ENCODE results near the gene RNU11.
"Not testable (repeated sequence)": the region's sequence is repeated elsewhere in the genome, so short reads cannot be mapped to it uniquely, and the experiment has no call there.

Gene RNU11

DNA sequence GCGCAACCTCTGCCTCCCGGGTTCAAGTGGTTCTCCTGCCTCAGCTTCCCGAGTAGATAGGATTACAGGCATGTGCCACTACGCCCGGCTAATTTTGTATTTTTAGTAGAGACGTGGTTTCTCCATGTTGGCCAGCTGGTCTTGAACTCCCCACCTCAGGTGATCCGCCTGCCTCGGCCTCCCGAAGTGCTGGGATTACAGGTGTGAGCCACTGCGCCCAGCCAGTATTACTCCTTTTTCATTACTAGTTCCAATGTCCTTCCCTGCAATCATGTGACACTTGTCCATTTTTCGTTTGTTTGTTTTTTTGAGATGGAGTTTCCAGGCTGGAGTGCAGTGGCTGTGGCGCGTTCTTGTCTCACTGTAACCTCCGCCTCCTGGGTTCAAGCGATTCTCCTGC is 24.6 kb downstream of the RNU11 start:
- H3K9me3 Mint-ChIP-seq, H3K27ac Mint-ChIP-seq, H3K36me3 Mint-ChIP-seq, DNase-seq, H3K27me3 Mint-ChIP-seq, H3K4me3 Mint-ChIP-seq: not testable (repeated sequence)
- H3K4me1 Mint-ChIP-seq: peaks cover 13% of the 10 kb centered on the region
- CTCF ChIA-PET: interaction anchor here (1.0 kb wide), 1 partner anchor 41 kb away, joined by 3 read pairs; no protein-coding TSS in a partner anchor

DNA sequence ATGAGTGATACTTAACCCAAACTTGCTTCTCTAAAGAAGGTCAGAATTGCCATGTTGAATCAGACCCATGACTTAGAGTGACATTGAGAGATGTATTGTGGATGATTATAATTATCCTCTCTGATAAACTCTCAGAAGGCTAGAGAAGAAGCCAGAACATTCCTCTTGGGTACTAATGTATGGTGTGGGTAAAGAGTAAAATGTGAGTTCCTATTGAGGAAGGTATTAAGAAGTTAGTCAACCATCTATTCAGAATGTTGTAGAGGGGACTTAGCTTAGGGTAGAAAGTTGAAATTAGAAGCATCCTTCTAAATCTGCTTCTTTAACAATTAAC is 27.5 kb downstream of the RNU11 start:
- CTCF ChIA-PET: no interaction called here
- Mint-ChIP-seq H3K27me3 (no peaks in the 10 kb centered on the region), H3K4me3 (no peak overlapping the region), H3K27ac (no peak overlapping the region), H3K9me3 (no peaks in the 10 kb centered on the region), H3K4me1 (peaks cover 1% of the 10 kb centered on the region), H3K36me3 (peaks cover 7% of the 10 kb centered on the region)
- DNase-seq: no peak

DNA sequence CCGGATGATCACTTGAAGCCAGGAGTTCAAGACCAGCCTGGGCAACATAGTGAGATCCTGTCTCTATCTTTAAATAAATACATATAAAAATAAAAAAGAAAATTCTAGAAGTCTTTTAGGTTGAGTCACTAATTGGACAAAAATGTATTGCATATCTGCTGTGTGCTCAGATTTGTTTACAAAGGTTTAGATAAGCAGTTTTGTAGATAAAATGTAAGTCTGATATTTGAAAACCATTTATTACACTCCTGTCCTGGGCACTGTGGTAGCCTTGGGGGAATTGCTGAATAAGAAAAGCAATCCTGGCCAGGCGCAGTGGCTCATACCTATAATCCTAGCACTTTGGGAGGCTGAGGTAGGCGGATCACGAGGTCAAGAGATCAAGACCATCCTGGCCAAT is 31.8 kb downstream of the RNU11 start:
- CTCF ChIA-PET: no interaction called here
- H3K27me3 Mint-ChIP-seq: no peaks in the 10 kb centered on the region
- H3K36me3 Mint-ChIP-seq: peaks cover 21% of the 10 kb centered on the region
- no peak overlapping the region for H3K27ac Mint-ChIP-seq
- H3K4me1 Mint-ChIP-seq: no peaks in the 10 kb centered on the region
- DNase-seq: no peak
- no peak overlapping the region for H3K4me3 Mint-ChIP-seq
- no peaks in the 10 kb centered on the region for H3K9me3 Mint-ChIP-seq

DNA sequence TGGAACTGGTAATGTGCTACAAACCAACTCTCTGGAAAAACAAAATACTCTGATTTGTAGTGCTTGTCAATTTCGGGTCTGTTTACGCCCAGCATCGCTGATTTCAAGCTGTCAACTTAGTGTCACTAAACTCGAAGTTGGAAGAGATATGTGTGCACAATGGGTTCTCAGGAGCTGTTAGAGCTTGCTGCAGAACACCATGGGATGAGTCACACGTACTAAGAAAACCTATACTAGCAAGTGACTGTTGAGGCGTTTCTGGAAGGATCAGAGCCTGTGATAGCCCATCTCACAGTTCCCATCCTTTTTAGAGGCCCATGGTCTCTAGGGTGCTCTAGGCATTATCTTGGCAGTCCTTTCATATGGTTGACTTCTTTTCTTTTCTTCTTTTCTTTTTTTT is 34.4 kb downstream of the RNU11 start:
- no peaks in the 10 kb centered on the region for H3K27me3 Mint-ChIP-seq
- no peak overlapping the region for H3K27ac Mint-ChIP-seq
- H3K36me3 Mint-ChIP-seq: peaks cover 29% of the 10 kb centered on the region
- CTCF ChIA-PET: no interaction called here
- H3K9me3 Mint-ChIP-seq: no peaks in the 10 kb centered on the region
- H3K4me1 Mint-ChIP-seq: no peaks in the 10 kb centered on the region
- no peak overlapping the region for H3K4me3 Mint-ChIP-seq
- DNase-seq: no peak

DNA sequence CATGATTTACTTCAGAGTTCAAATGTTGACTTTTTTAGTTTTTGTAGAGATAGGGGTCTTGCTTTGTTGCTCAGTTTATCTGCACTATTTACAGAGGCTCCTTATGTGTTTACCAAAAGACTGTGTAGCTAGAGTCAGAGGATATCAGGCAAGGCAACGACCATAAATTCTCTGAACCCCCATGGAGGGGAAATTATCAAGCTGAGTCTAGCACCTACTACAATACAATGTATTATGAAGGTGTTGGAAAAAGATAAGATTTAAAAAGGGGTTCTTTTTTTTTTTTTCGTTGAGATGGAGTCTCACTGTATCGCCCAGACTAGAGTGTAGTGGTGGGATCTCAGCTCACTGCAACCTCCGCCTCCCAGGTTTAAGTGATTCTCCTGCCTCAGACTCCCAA is 36.5 kb downstream of the RNU11 start:
- Mint-ChIP-seq H3K9me3 (no peaks in the 10 kb centered on the region), H3K4me1 (no peaks in the 10 kb centered on the region), H3K4me3 (no peak overlapping the region), H3K27me3 (no peaks in the 10 kb centered on the region), H3K36me3 (peaks cover 35% of the 10 kb centered on the region), H3K27ac (no peak overlapping the region)
- no peak for DNase-seq
- CTCF ChIA-PET: interaction anchor here (1.1 kb wide), 1 partner anchor 52 kb away, joined by 3 read pairs; the partner anchor contains the start of gene YTHDF2

DNA sequence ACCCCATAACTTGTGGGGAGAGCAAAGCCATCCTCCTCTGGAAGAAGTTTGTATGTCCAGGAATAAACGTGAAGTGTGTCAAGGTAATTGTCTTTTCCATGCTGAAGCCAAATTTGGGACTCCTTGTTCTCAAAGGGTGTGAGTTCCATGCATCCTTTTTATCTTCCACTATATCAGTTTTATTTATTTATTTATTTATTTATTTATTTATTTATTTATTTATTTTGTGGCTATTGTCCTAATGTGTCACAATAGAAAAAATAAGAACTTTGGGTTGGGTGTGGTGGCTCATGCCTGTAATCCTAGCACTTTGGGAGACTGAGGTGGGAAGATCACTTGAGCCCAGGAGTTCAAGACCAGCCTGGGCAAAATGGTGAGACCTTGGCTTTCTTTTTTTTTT is 43.2 kb downstream of the RNU11 start:
- H3K4me3 Mint-ChIP-seq, H3K27ac Mint-ChIP-seq, H3K4me1 Mint-ChIP-seq, H3K27me3 Mint-ChIP-seq, DNase-seq, H3K9me3 Mint-ChIP-seq: not testable (repeated sequence)
- CTCF ChIA-PET: interaction anchor here (0.6 kb wide), 1 partner anchor 16 kb away, joined by 3 read pairs; no protein-coding TSS in a partner anchor
- H3K36me3 Mint-ChIP-seq: peaks cover 30% of the 10 kb centered on the region

Measured in activated naive CD4-positive, alpha-beta T cell treated with anti-CD3 and anti-CD28 coated beads, Interleukin-2, amount 10 ng/mL, durations not matched to agents 7 days and 5 days (primary cell).